ENCODE measurements around the gene BDKRB2.

The BDKRB2 gene

DNA sequence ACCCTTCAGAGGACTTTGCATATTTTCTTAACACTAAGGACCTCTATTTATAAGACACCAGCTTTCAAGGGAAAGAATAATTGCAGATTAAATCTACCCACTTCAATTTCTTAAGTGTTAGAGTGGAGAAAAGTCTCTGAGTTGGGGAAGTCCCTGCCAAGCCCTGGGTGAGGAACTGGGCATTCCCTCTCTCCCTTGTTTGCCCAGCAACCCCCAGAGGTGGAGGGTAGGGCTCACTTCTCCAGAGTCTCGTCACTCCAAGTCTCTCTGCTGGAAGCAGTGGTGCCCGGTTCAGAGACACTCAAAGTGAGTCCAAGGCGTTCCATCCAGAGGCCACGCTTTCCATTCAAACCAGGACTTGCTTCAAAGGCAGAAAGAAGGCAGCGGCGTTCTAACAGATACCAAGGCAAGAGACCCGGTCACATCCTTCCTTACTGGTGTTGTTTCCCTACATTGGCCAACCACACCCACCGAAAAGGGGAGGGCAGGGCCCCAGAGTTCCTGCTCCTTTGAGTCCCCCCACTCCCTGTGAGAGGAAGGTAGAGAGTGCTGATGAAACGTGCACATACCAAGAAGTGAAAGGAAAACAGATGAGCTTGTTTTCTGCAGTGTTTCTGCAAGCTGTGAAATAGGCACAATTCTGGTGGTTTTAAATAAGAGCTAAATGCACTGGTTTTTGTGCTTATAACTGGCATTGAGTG is 6.1 kb upstream of the BDKRB2 start:
- DNase-seq (ENCODE audit: low spot score), result no peak

DNA sequence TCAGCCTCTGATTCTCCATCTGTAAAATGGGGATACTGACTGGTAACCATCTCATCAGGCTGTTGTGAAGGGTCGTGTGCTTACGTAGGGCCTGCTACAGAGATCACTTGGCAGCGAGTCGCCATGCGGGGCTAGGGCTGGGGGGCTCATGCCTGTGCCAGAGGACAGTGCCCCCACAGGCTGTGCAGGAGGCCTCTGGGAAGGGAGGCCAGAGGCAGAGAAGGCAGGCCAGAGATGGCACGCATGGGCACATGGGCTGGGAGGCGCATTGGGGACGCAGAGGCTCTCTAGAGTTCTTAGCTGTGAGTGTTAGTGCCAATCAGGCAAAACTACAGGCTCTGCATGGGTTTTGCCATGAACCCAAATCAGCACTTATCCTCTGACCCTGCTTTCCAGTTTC is 3.5 kb upstream of the BDKRB2 start:
- no peak for DNase-seq (ENCODE audit: low spot score)

DNA sequence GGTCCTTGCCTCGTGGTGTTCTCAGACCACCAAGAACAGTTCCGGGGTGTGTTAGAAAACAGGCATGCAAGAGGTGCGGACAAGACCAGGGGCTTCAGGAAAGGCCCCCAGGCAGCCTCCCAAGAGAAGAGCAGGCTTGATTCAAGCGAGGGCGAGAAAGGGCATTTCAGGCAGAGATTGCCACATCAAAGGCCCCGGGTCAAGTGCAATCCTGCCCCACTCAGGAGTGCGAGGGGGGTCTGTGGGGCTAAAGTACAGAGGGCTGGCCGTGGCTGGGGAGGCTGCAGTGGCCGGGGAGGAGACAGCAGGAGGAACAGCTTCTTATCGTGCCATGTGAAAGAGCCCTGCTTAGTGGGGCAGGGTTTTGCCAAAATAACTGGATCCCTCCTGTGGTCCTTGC is 2.7 kb upstream of the BDKRB2 start:
- DNase-seq (ENCODE audit: low spot score), result no peak

DNA sequence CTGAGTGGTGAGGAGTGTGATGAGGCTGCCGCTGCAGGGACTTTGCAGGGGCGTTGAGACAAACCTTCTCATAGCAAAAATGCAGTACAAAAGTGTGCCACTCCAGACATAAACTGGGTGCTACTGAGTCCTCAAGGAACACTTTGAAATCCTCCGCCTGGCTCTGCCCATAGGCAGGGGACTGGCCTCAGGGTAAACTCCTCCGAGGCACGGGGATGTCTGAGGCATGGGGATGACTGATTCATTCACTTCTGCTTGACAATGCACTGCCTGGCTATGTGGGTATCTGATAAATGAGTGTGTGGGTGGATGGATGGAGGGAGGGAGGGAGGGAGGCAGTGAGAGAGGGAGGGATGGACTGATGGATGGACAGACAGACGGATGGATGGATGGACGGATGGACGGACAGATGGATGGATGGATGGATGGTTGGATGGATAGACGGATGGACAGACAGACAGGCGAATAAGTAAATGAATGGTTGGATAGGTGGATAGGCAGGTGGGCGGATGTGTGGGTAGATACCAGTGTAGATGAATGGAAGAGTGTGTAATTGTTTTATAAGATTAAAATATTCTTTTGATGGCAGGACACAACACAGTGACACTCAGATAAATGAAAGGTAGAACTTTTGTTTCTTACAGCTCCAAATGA is 2.1 kb upstream of the BDKRB2 start:
- DNase-seq (ENCODE audit: low spot score), result no peak

DNA sequence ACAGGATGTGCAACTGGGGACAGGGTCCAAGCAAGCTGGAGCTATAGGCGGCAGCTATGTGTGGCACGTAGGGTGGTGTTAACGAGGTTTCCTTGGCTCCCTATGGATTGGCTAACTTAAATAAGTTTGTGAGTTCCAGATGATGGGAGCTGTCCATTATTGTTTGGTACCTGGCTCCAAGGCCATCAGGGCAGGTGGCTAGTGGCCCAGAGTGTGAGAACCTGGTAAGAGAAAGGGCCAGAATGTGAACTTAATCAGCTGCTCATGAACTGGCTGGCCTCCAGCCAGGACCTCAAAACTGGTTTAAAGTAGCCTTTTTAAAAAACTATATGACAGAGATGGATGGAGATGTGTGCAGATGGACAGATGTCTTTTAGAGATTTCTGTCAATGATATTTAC is 1.5 kb upstream of the BDKRB2 start:
- DNase-seq (ENCODE audit: low spot score), result no peak

DNA sequence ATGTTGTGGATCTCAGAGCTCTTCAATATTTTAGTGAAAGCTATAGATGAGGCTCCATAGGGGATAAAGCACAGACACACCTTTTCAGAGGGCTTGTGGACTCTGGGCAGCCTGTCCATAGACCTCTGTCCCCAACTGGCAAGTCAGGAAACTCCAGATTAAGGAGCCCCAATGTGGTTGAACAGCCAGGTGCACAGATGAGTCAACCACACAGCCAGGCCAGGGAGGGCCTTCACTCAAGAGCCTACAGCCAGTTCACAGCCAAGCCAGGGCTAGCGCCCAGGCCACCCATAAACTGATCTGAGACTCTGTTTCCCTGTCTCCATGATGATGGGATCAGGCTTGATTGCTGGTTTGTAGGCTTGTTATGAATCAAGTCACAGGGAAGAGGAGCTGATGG is 1.0 kb upstream of the BDKRB2 start:
- DNase-seq (ENCODE audit: low spot score), result no peak

DNA sequence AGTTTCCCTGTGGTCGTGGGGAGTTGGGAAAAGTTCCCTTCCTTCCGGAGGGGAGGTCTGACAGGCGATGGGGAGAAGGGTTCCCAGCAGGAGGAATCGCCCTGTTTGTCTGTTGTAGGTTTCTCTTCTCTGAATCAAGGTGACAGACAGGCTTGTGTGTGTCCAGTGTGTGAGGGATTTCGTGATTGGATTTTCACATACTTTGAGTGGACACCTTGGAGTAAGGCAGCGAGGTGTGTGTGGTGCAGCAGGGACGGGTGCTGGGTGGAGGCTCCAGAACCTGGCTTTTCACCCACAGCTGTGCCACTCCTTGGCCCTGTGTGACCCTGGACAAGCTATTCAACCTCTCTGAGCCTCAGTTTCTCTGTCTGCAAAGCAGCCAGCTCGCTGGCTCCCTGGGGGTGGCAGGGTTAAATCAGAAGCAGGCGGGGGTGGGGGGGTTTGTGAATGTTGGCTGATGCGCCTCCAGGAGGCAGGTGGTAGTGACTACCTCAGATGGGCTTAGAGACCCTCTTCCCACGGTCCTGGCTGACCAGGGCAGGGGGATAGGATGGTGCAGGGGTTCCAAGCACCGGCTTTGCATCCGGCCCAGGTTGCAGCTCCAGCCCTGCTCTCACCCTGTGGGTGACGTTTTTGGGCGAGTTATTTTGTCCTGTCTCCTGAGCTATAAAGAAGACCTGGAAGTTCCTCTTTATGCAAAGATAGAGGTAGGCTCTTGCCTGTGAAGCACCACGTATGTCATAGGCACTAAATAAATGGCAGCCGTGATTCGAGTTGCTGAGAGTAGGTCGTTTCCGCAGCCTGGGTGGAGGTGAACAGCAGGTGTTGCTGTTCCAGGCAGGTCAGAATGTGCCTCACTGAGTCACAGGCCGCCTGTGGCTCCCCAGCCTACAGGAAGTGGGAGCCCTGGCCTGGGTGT is 679 bp downstream of the BDKRB2 start:
- DNase-seq (ENCODE audit: low spot score), result no peak

DNA sequence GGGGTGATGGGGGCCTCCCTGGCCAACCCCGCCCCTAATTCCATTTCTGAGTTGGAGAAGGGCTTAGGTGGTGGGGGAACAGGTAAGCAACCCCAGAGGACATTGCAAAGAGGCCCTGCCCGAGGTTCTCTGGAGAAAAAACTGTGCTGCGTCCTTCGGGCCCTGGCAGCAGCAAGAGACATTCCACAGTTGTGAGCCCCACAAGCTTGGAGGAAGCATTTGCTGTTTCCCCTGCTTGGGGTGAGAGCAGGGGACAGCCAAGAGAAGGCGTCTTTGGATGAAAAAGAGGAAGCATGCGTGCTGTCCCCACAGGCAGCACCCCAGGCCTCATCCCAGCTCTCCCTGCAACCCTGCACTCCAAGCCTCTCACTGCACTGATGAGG is 1.3 kb downstream of the BDKRB2 start:
- DNase-seq (ENCODE audit: low spot score), result no peak

DNA sequence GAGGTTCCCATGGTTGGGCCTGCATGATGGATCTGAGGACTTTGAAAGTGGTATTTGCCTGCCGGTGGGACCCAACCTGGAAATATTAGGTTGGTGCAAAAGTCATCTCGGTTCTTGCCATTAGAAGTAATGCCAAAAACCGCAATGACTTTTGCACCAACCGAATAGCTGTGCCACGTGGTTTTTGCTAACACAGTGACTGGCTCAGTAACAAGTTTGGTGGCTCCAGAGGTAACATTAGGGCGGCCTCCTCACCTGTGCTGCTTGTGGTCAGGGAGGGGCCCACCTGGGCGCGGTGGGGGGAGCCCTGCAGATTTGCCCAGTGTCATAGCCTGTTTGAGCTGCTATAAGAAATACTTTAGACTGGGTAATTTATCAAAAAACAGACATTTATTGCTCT is 1.8 kb downstream of the BDKRB2 start:
- no peak for DNase-seq (ENCODE audit: low spot score)

DNA sequence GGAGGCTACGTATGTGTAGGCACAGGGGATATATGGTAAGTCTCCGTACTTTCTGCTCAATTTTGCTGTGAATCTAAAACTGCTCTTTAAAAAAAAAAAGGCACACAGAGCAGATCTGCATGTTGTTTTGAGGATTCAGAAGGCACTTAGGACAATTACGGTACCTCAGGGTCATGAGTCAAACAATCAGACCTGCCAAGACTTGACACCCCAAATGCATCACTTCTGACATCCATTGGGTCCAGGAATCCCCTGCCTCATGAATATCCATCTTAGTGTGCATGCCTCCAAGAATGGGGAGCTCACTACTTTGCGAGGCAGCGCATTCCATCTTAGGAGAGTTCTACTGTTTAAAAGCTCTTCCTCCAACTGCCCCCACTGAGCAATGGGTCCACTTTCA is 3.0 kb downstream of the BDKRB2 start:
- DNase-seq (ENCODE audit: low spot score), result no peak

DNA sequence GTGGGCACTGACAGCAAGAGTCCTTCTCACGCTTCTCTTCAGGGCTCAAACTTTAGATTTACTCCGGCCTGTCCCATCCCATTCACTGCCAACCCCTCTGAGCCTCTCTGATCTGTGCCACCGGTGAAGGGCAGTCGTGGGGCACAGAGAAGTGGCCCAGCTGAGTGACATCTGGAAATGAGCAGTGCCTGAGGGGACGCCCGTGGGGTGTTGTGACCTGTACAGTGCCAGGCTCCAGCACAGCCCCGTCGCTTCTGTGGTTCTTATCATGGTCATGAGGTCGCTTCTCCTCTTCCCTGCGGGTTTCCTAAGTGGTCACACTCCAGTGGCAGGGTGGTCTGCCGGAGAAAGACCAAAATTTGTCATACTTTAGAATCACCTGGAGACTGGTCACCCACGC is 4.1 kb downstream of the BDKRB2 start:
- DNase-seq (ENCODE audit: low spot score), result no peak

DNA sequence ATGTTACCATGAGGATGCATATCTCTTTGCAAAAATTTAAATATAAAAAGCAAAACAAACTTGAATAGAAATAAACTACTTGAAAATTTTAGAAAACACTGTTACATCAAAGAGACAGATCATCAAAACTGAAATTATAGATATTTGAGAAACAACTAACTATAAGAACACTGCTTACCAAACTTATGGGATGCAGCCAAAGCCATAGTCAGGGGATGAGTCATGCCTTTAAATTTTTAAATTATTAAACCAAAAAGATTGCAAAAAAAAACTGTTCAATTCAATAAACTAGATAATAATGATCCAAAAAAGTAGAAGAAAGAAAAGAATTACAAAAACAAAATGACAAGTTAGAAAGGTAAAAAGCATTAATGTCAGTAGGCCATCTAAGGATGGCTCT is 7.5 kb downstream of the BDKRB2 start:
- no peak for DNase-seq (ENCODE audit: low spot score)

DNA sequence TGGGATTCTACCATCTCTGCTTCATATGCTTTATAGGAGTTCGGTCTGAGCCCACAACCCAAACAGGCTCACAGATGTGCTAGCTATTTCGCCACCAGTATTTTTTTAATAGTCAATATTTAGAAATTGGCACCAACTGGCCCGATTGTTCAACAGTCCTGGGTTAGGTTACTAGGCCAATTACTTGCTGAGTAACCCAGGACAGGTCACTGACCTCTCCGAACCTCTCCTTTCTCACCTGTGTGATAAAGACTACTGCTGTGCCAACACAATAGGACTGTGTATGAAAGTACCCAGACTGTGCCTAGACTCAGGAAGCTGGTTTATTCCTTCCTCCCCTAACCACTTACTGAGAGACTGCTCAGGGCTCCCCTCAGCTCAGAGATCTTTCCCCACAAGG is 8.3 kb downstream of the BDKRB2 start:
- no peak for DNase-seq (ENCODE audit: low spot score)

DNA sequence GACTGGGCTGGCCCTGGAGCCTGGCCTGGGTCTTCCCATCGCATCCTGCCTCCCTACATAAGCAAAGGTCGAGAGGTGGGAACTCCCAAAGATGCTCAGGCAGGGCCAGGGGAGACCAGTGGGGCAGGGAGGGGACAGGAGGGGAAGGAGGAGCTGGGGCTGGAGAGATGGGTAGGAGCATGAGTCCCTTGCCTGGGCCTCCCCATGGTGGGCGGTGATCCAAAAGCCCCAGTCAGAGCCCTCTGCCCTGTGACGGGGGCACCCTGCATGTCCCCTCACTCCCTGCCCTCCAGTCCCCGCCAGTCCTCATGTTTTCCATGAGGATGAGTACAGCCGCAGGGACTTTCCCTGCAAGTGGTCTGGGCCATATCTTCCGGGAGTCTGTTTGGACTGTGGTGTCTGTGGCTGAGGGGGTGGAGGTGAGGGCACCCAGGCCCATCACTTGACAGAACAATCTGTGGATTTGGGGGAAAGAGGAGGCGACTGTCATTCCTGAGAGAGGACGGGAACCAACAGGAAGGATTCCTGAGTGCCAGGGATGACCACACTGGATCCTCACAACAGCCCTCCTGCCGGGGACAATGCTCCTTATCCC is 9.3 kb downstream of the BDKRB2 start:
- no peak for DNase-seq (ENCODE audit: low spot score)

DNA sequence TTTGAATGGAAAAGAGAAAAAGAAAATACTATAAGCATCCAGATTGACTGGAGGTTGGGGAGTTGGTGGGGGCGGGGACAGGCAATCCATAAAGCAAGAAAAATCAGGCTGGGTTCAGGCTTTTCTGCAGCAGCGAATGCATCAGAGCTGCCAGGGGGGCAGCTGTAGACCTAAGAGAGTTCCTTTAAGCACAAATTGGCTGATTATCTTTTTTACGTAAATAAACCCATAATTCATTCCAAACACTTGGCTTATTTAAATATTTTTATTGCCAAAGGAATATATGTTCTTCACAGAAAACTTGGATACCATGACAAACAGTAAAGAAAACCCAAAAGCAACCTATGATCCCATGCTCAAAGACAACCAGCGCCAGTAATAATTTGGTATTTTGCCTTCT is 10.2 kb downstream of the BDKRB2 start:
- DNase-seq (ENCODE audit: low spot score), result no peak

DNA sequence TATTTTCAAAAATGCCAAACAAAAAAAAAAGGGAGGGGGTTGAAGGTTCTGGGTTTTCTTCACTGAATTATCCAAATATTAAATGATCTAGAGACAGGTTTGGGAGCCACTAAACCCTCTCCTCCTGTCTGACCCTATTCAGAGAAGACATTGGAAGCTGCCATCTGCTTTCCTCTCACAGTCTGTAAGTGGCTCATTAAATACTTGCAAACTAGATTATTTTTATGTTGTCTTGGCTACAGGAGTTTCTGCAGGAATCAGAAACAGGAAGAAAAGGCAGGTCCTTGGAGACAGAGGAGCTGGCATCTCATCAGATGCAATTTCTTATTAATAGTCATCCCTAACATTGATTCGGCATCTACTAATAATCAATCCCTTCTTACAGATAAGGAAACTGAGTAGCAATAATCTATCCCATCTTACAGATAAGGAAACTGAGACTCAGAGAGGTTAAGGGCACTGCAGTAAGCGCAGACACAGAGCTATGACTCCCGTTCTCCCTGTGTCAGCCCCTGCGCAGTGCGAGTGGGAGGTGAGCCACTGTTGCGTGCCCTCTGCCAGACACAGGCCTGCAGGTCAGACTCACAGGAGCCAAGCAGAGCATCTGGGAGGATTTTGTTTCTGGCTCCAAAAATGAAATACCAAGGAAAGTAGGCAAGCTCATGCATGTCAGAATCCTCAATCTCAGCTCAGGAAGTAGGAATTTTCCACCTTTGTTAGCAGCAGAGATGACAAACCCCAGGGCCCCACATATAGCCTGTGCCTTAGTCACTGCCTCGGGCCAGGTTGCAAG is 11.0 kb downstream of the BDKRB2 start:
- DNase-seq (ENCODE audit: low spot score), result no peak

DNA sequence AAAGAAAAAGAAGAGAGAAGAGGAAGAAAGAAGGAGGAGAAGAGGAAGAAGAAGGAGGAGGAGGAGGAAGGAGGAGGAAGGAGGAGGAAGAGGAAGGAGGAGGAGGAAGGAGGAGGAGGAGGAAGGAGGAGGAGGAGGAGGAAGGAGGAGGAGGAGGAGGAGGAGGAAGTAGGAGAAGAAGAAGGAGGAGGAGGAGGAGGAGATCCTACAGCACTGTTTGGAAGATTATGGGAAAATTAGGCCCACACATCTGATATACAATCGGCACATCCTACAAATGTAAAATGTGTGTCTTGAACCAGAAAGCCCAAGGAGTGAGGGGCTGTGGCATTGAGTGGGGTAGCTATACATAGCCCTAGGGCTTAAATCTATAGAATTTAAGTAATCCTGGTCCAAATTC is 12.0 kb downstream of the BDKRB2 start:
- DNase-seq (ENCODE audit: low spot score), result no peak

DNA sequence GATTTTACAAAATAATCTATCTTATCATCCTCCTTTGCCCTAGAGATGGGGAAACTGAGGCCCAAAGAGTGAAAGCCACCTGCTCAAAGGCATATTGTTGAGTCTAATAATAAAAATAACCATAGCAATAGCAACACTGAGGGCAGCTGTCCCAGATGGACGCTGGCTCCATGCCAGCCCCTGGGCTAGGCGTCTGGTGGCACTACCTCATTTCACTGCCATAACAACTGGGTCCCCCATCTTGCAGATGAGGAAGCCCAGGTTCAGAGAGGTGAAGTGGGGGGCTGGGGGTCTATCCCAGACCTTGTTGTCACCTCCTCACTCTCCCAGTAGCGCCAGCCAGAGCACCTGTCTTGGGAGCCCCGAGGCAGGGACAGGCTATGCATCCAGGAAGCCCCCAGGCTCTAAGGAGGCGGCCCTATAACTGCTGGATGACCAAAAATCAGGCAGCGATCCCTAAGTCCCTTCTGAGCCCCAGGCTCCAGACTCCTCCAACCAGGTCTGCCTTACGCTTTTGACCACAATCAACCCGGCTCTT is 12.8 kb downstream of the BDKRB2 start:
- no peak for DNase-seq (ENCODE audit: low spot score)

DNA sequence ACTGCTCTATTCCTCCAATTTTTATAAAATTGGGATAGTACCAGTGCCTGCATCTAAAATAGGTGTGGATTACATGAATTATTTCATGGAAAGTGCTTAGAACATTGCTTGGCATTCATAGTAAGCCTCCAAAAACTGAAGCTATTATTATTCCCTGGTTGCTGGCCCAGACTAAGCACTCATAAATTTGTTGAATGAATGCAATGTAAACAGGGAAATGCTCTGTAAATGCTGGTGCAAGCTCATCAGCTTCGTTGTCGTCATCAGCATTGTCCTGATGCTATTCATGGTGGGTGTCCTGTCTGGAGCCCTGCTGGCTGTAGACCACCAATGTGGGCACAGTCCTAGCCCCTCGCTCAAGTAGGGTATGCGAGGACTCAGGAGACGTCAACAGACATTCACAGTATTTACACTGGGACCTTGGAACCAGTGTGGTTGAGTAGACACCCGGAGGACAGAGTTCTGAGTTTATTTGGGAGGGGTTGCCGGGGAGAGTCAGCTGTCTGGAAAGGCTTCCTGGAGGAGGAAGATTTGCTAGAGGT is 16.5 kb downstream of the BDKRB2 start:
- no peak for DNase-seq (ENCODE audit: low spot score)

DNA sequence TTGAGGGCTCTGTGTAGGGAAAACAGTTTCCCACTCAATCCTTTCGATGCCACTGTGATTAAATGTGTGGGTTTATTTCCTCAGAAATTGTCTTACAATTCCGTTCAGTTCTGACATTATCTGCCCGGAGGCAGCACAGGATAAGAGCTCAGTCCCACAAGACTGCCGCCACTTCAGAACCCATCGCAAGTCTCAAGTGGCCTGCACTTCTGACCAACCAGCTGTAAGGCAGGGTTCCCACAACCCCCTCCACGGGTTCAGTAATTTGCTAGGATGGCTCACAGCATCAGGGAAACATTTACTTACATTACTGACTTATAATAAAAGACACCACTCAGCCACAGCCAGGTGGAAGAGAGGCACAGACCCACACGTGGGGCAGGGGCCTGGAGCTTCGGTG is 17.2 kb downstream of the BDKRB2 start:
- no peak for DNase-seq (ENCODE audit: low spot score)

DNA sequence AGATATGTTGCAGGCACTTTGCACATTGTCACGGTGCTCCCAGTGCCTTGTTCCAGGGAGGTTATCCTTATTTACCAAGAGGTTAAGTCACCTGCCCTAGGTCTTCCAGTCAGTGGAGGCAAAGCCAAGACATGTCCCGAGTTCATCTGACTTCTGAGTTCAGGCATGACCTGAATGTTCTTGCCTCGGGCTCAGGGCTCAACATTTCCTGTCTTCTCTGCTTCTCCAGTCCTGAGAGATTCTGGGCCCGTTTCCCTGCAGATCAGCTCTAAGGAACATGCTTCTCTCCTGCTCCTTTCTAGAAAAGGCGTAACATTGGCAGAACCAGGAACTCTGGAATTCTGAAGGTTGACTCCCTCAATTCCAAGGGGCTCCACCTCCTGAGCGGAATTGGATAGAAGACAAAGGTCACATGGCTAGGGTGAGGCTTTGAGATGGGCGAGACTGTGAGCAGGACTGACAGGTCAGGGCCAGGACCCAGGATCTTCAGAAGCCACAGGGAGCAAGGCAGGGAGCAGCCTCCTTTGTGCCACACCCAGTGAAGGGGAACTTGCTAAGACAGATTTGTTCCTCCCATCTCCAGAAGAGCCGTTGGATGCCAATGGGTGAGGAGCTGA is 19.9 kb downstream of the BDKRB2 start:
- DNase-seq (ENCODE audit: low spot score), result no peak
